ENCODE measurements around the gene PCNX1.

The PCNX1 gene

DNA sequence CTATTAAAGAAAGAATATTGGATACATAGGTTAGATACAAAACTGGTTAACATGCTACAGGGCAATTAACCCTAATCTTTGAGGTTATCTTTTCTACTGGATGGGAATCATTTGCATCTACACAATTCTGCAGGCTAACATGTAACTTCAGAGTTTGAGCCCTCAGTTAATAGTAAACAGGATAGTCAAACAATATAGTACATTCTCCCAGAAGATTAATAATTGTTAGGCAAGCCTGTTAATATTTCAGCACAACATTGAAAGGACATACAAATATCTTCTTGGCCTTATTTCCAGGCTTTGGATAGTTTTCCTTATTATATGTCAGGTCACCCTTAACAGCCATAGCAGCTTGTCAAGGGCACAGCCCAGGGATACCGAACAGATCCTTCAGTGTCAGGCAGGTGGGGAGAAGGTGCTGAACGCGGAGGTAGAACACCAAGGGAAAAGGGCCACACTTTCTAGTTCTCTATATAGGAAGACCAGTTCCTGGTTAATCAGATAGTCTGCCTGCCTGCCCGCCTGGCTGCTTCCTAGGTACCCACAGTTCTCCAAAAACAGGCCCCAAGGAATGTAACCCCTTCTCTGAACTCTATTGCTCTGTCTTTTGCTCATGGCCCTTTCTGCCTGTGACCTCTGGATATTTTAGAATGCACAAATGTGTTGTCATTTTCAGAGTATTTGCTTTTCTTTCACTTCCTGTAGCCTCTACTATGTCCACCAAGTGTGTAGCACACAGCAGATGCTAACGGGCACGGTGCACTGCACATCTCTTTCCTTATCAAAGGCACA is 256.0 kb downstream of the PCNX1 start:
- DNase-seq (ENCODE audit: low read depth) = no peak

DNA sequence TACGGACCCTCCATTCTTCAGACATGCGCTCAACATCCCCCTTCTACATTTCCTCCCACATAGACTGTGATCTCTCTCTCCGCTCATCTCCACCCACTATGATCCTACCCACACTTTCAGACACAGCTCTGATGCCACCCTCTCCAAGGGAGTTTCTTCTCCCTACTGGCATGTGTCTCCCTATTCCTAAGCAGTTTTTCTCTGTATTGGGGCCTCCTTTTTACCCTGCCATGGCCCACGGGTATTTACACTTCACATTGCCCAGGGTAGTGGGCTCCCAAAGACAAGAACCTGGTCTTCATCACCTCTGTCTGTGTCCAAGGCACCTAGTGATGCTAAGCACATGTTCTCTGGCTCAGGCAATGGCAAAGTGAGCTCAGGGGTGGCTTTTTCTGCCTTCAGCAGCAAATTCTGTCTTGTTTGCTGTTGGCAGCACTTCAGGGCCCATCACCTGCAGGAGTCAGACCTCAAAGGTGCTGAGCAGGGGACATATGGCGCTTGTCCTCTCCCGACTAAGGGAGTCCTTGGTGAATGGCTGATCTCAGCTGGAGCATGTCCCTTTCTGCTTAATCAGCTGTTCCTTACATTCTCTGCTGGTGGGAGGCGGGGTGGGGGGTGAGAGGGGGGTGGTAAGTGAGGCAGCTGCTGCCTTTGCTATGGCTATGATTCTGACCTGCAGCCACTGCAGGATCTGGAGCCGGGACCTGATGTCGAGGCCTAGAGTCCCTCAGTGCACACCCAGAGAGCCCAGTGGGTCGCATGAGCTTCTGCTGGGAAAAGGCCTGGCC is 256.8 kb downstream of the PCNX1 start:
- DNase-seq (ENCODE audit: low read depth) = no peak
